GM13976 (cell line): Measurements from ENCODE around the gene BBS1.
"Not testable (repeated sequence)": the region's sequence is repeated elsewhere in the genome, so short reads cannot be mapped to it uniquely, and the experiment has no call there.

ENCODE experiments used
- DNase-seq: peaks from one replicate; pipeline ENCODE4 v3.0.0; 2012; ENCODE audit warnings: low spot score
- in situ Hi-C: fragments of 300-500 bp; cut with MboI; formaldehyde crosslinking; loops from one replicate; pipeline ENCODE4 v1.12.0; 2022; ENCODE audit warnings: low sequenced_read_pairs, mixed read lengths, inconsistent platforms; ENCODE audit not compliant: unreplicated experiment
- TF ChIP-seq, protein P1 (sequence below): IDR thresholded peaks from 2 replicates; pipeline ENCODE4 v1.5.1; 2012; ENCODE audit warnings: borderline replicate concordance, mild to moderate bottlenecking; ENCODE audit not compliant: insufficient read depth; ENCODE audit errors: extremely low read depth, missing control alignments, control extremely low read depth

Gene BBS1

DNA sequence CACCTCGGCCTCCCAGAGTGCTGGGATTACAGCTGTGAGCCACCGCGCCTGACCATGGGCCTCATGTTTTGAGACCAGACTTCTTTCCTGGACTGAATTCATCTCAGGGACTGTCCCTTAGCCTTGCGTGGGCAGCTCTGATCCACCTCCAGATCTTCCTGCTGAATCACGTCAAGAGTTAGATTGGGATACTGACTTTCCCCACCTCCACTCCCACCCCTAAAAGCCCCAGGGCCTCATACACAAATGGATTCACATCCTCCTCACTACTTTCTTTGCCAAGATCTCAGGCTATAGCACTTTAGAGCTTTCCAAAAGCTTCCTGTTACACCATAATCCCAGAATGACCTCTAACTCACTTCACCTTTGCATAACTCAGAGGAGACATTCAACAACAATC is 70.4 kb downstream of the BBS1 start:
- in situ Hi-C loops, result no loop called here
- TF ChIP-seq, protein P1, sequence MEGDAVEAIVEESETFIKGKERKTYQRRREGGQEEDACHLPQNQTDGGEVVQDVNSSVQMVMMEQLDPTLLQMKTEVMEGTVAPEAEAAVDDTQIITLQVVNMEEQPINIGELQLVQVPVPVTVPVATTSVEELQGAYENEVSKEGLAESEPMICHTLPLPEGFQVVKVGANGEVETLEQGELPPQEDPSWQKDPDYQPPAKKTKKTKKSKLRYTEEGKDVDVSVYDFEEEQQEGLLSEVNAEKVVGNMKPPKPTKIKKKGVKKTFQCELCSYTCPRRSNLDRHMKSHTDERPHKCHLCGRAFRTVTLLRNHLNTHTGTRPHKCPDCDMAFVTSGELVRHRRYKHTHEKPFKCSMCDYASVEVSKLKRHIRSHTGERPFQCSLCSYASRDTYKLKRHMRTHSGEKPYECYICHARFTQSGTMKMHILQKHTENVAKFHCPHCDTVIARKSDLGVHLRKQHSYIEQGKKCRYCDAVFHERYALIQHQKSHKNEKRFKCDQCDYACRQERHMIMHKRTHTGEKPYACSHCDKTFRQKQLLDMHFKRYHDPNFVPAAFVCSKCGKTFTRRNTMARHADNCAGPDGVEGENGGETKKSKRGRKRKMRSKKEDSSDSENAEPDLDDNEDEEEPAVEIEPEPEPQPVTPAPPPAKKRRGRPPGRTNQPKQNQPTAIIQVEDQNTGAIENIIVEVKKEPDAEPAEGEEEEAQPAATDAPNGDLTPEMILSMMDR, result no peak
- no peak for DNase-seq

DNA sequence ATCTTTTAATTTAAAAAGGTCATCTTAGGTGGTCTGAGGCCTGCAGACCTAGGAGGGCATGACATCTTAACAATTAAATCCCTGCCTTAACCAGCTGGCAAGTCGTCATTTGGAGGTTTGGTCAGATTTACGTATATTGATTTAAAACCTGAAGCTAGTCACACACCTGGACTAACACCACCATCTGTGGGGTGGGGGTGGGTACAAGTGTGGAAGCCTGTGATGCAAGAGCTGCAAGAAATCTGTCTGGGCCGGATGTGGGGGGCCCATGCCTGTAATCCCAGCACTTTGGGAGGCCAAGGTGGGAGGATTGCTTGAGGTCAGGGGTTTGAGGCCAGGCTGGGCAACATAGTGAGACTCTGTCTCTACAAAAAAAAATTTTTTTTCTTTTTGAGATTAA is 70.8 kb downstream of the BBS1 start:
- in situ Hi-C loops, result no loop called here
- TF ChIP-seq, protein P1, result no peak

DNA sequence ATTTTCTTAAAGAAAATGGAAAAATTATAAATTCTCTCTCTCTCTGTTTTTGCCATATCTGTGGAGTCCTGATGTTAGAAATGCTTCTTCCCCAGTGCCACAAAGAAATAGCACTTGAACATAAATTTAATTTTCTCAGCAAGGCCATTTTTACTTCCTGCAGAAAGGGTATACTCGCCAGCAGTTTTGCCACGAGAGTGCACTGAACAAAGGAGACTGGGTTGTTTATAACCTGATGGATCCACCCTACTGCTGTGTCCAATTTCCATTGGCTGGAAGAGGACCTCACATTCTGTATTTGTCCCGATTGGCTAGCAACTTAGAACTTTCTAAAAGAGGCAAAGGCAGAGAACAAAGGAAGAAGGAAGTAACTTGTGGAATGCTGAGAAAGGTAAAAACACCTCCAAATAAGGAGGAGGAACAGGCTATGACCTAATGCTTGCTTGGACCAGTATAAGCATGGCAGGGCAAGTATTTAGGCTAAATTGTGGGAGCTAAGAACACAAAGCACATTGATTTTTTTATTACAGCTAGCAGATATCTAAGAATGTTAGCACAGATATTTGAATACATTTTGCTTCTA is 72.2 kb downstream of the BBS1 start:
- in situ Hi-C loops, result not testable (repeated sequence)

More for the DNA sequence above, 70.8 kb downstream of the BBS1 start:
- no peak for DNase-seq

More for the DNA sequence above, 72.2 kb downstream of the BBS1 start:
- not testable (repeated sequence) for DNase-seq
